K562 (cell line): Measurements from ENCODE around the gene CDCA3. TPM values are rescaled to one million over a fixed set of nuclear protein-coding genes. Genes with fewer than 3 reads are reported as not detected.

Experiments used
- ATAC-seq: fragments of 200-7000 bp; cut with Tn5 transposase; 3 replicates; pipeline ENCODE4 v1.9.1; 2020; ENCODE audit warnings: moderate library complexity
- BruUV-seq: library from RNA; stranded (reverse); fragments of 400-500 nt; replicated peaks from 2 replicates; lab custom pipeline; 2021; lab: Mats Ljungman, UMichigan
- CTCF ChIA-PET: fragments of 300-600 bp; formaldehyde crosslinking; extraction: SDS; loops from one replicate; lab custom pipeline; 2021; ENCODE audit warnings: low intra/inter-chr PET ratio; lab: Yijun Ruan, JAX
- POLR2A ChIA-PET: fragments of 300-600, 350-650 bp; sonication (Branson Sonifier 250); formaldehyde crosslinking; extraction: SDS; loops from one replicate; lab custom pipeline; 2021; ENCODE audit warnings: antibody characterized with exemption, inconsistent platforms; lab: Yijun Ruan, JAX
- DNase-seq, 4 experiments: peaks; one replicate each; pipeline versions ENCODE4 v3.0.0 to v3.0.0-alpha.2; 2011 to 2018; ENCODE audit warnings: low spot score in 3 of 4, mixed read lengths in 3 of 4; ENCODE audit errors: extremely low read depth in 1 of 4
- FAIRE-seq: peaks from 2 replicates; lab custom pipeline; 2011; peaks lifted over from hg19 to GRCh38; lab: Jason Lieb, UNC
- H2AFZ ChIP-seq: 2 replicates; pipeline ENCODE4 v1.6.0; 2011; ENCODE audit warnings: low read depth, low read length, control low read depth, inconsistent platforms
- H3K27ac ChIP-seq: fragments of 200-600 bp; 3 replicates; pipeline ENCODE4 v1.8.0; 2011; ENCODE audit warnings: low read depth, mild to moderate bottlenecking, control low read depth, inconsistent platforms, low read length, moderate library complexity, mixed read lengths; ENCODE audit errors: extremely low read depth
- H3K27me3 ChIP-seq, 2 experiments: fragments of 300-600 bp in 1 of 2; 2 replicates in 1 of 2; 3 replicates in 1 of 2; pipeline versions ENCODE4 v1.6.0 to v1.8.0; 2011; ENCODE audit warnings: inconsistent platforms in 2 of 2, low read length in 2 of 2, mild to moderate bottlenecking in 1 of 2, mixed read lengths in 1 of 2, moderate library complexity in 1 of 2; ENCODE audit not compliant: control insufficient read depth in 2 of 2, insufficient read depth in 2 of 2
- H3K36me3 ChIP-seq: fragments of 300-600 bp; 3 replicates; pipeline ENCODE4 v1.8.0; 2011; ENCODE audit warnings: mild to moderate bottlenecking, low read length, inconsistent platforms; ENCODE audit not compliant: control insufficient read depth, insufficient read depth
- H3K4me1 ChIP-seq, 2 experiments: fragments of 200-600 bp in 1 of 2; replicated peaks in 1 of 2; 2 replicates in 1 of 2; 3 replicates in 1 of 2; pipeline versions ENCODE4 v1.5.1 to v1.8.0; 2011; ENCODE audit warnings: inconsistent platforms in 2 of 2, low read length in 2 of 2, mild to moderate bottlenecking in 1 of 2, mixed read lengths in 1 of 2, moderate library complexity in 1 of 2; ENCODE audit not compliant: control insufficient read depth in 2 of 2, insufficient read depth in 2 of 2
- H3K4me2 ChIP-seq: 2 replicates; pipeline ENCODE4 v1.6.1; 2011; ENCODE audit warnings: low read length, control low read depth, inconsistent platforms, mixed read lengths; ENCODE audit not compliant: insufficient read depth
- H3K4me3 ChIP-seq: fragments of 200-600 bp; sonication (generic), shearing (Covaris generic); 2 replicates; pipeline ENCODE4 v1.5.1; 2016; ENCODE audit warnings: control low read depth, inconsistent platforms
- H3K79me2 ChIP-seq: fragments of 200-600 bp; 3 replicates; pipeline ENCODE4 v1.8.0; 2011; ENCODE audit warnings: low read length, inconsistent platforms; ENCODE audit not compliant: control insufficient read depth, insufficient read depth
- H3K9ac ChIP-seq, 2 experiments: 2 replicates each; pipeline versions ENCODE4 v1.6.0 to v1.6.1; 2011; ENCODE audit warnings: low read depth in 2 of 2, low read length in 2 of 2, control low read depth in 1 of 2, inconsistent platforms in 1 of 2, mild to moderate bottlenecking in 1 of 2, mixed read lengths in 1 of 2; ENCODE audit not compliant: insufficient read depth in 1 of 2
- H3K9me1 ChIP-seq: one replicate; pipeline ENCODE4 v1.6.0; 2011; ENCODE audit warnings: inconsistent platforms, mild to moderate bottlenecking, low read length, moderate library complexity; ENCODE audit not compliant: control insufficient read depth, insufficient read depth
- H3K9me3 ChIP-seq: replicated peaks from 2 replicates; pipeline ENCODE4 v1.5.1; 2011; ENCODE audit warnings: low read depth, low read length, inconsistent platforms; ENCODE audit not compliant: control insufficient read depth, insufficient read depth
- H4K20me1 ChIP-seq: replicated peaks from 2 replicates; pipeline ENCODE4 v1.6.1; 2011; ENCODE audit warnings: low read length, inconsistent platforms, mixed read lengths; ENCODE audit not compliant: control insufficient read depth, insufficient read depth
- CXXC5 ChIP-seq: fragments of 250-450 bp; sonication (Bioruptor Pico); IDR thresholded peaks from 2 replicates; pipeline ENCODE4 v1.8.0; 2022; ENCODE audit warnings: inconsistent platforms, mild to moderate bottlenecking, moderate library complexity
- E2F6 ChIP-seq, 2 experiments: IDR thresholded peaks; 2 replicates each; pipeline ENCODE4 v1.6.1; 2011; ENCODE audit warnings: borderline replicate concordance in 1 of 2, control low read depth in 1 of 2, low read depth in 1 of 2, low read length in 1 of 2, mild to moderate bottlenecking in 1 of 2, mixed read lengths in 1 of 2, moderate library complexity in 1 of 2; ENCODE audit not compliant: insufficient read depth in 1 of 2, insufficient read length in 1 of 2, poor library complexity in 1 of 2, severe bottlenecking in 1 of 2; ENCODE audit errors: extremely low read depth in 1 of 2
- KHSRP ChIP-seq: fragments of 450-650 bp; IDR thresholded peaks from 2 replicates; pipeline ENCODE4 v1.6.1; 2017
- NCOA2 ChIP-seq, 2 experiments: fragments of 450-650 bp; IDR thresholded peaks; 2 replicates each; pipeline ENCODE4 v1.6.1; 2018; ENCODE audit warnings: mild to moderate bottlenecking in 2 of 2, moderate library complexity in 1 of 2; ENCODE audit not compliant: partially characterized antibody in 2 of 2
- RREB1 ChIP-seq: fragments of 250-450 bp; sonication (Bioruptor Pico); IDR thresholded peaks from 2 replicates; pipeline ENCODE4 v1.4.0; 2020
- SRSF7 ChIP-seq: fragments of 200-400 bp; formaldehyde crosslinking; optimal IDR thresholded peaks from 2 replicates; pipeline ENCODE3; 2017; ENCODE audit warnings: mild to moderate bottlenecking, low read depth, low read length
- ZNF586 ChIP-seq: fragments of 450-650 bp; formaldehyde crosslinking; conservative IDR thresholded peaks from 2 replicates; pipeline ENCODE4 v1.4.0; 2020; ENCODE audit warnings: mild to moderate bottlenecking, moderate library complexity
- WGBS: fragments of 100-300 bp; shearing (Covaris generic); methylation state at CpG from one replicate; pipeline ENCODE4 v1.1.6; 2016; ENCODE audit warnings: low coverage, mixed read lengths; ENCODE audit not compliant: insufficient coverage; ENCODE audit errors: missing lambda C conversion rate; 5-methylcytosine and 5-hydroxymethylcytosine counted together
- in situ Hi-C: fragments of 300-500 bp; cut with MboI; formaldehyde crosslinking; loops from 4 replicates; pipeline ENCODE4 v1.15.0; 2018; ENCODE audit warnings: inconsistent platforms, mixed read lengths
- intact Hi-C: fragments of 100-400 bp; cut with micrococcal nuclease; formaldehyde crosslinking; loops from 2 replicates; pipeline ENCODE4 v1.14.2; 2022
- polyA plus RNA-seq, 8 experiments: library from polyadenylated mRNA; depleted of rRNA in 4 of 8; stranded (reverse) in 5 of 8; unstranded in 3 of 8; fragments of >200 nt; fragmentation: Nextera tagmentation in 2 of 8; fragmentation: Illumina TruSeq in 1 of 8; extraction: Ambion mirVana in 2 of 8; extraction: Trizol in 1 of 8; gene quantifications; 2 replicates each; pipeline versions ENCODE4 v1.2.1 to v1.2.3, GENCODE V29; 2011 to 2014; ENCODE audit warnings: inconsistent platforms in 1 of 8, missing spikeins in 1 of 8
- total RNA-seq, 7 experiments: library from RNA; depleted of rRNA in 6 of 7; stranded (reverse); fragments of >200 nt in 6 of 7; fragmentation: Illumina TruSeq in 2 of 7; extraction: Trizol in 2 of 7; gene quantifications; 2 replicates each; pipeline versions ENCODE4 v1.2.1 to v1.2.3, GENCODE V29; 2011 to 2021; ENCODE audit warnings: low replicate concordance in 1 of 7

Gene CDCA3
- total and polyA plus RNA-seq, 9 of the 15 experiments (the other 6 are each of a cell fraction or from before 2014, with no cell fraction given): 24.2 to 80.8 (median 55.1) TPM

GRCh38 chr12:6860942-6861341 lies 9.9 kb upstream of the CDCA3 start:
- Histone ChIP-seq H3K36me3 (peaks cover 91% of the 10 kb centered on the region), H3K79me2 (no peaks in the 10 kb centered on the region), H3K9ac (no peak overlapping the region), H3K9me3 (no peaks in the 10 kb centered on the region), H3K4me1 (peaks cover under 1 to 2% of the 10 kb centered on the region in 2 experiments; a peak in 3 of 5 replicates), H3K9me1 (no peaks in the 10 kb centered on the region), H3K27me3 (no peaks in the 10 kb centered on the region), H2AFZ (no peak overlapping the region), H4K20me1 (no peaks in the 10 kb centered on the region), H3K4me3 (no peak overlapping the region), H3K27ac (no peak overlapping the region), H3K4me2 (no peak overlapping the region)
- ChIA-PET CTCF (no interaction called here), POLR2A (interaction anchor here (0.6 to 1.3 kb wide), 2 partner anchors 8 to 44 kb away, joined by 3 to 10 read pairs; partner anchors contain the start of gene USP5)
- FAIRE-seq (no peak), ATAC-seq (no peak), DNase-seq (no peak)
- intact Hi-C loops: no loop called here
- in situ Hi-C loops: no loop called here
- BruUV-seq: no TSS peak
- 100% methylated on average over 5 of the region's 7 CpGs for WGBS
- no peak for TF ChIP-seq SRSF7

- WGBS: 97% methylated on average over 3 of the region's 9 CpGs
- in situ Hi-C loops (no loop called here), intact Hi-C loops (no loop called here)
- BruUV-seq: no TSS peak
- DNase-seq: no peak
- H3K9me3 ChIP-seq: no peaks in the 10 kb centered on the region
- TF ChIP-seq RREB1 (CRISPR knock-in tag): no peak
- TF ChIP-seq E2F6 (IDR thresholded peaks at IDR 0.05; ENCODE audit: borderline replicate concordance in 1 of 2, extremely low read depth in 1 of 2, insufficient read depth in 1 of 2, insufficient read length in 1 of 2, low read depth in 1 of 2, low read length in 1 of 2, poor library complexity in 1 of 2, severe bottlenecking in 1 of 2): no peak
- no peak for TF ChIP-seq KHSRP
- TF ChIP-seq CXXC5: no peak
- TF ChIP-seq ZNF586 (CRISPR knock-in tag): no peak
- no peak for TF ChIP-seq NCOA2 (IDR thresholded peaks at IDR 0.05; ENCODE audit: partially characterized antibody in 2 of 2)
- no peak overlapping the region for H3K27ac ChIP-seq
- peaks cover 2% of the 10 kb centered on the region; the same call in 1 of the 3 replicates for H3K79me2 ChIP-seq
- H2AFZ ChIP-seq: no peak overlapping the region
- POLR2A ChIA-PET: interaction anchor here (0.6 to 1.1 kb wide), 2 partner anchors 9 to 45 kb away, joined by 3 read pairs; no protein-coding TSS in a partner anchor
- no peak overlapping the region for H3K4me3 ChIP-seq
- H3K4me1 ChIP-seq: no peaks in the 10 kb centered on the region
- peaks cover 91% of the 10 kb centered on the region for H3K36me3 ChIP-seq
- CTCF ChIA-PET: no interaction called here
- H3K9ac ChIP-seq: peak overlapping the region in 1 of 2 experiments; percentile 17; a peak in 1 of 4 replicates
- no peaks in the 10 kb centered on the region for H3K9me1 ChIP-seq
- FAIRE-seq: no peak
- H3K27me3 ChIP-seq: no peaks in the 10 kb centered on the region
- H3K4me2 ChIP-seq: no peak overlapping the region
- no peak for ATAC-seq
- no peaks in the 10 kb centered on the region for H4K20me1 ChIP-seq
These were observed 9.0 kb upstream of the CDCA3 start for GRCh38 chr12:6860116-6860515.
